OCI-LY7 (cell line): ENCODE measurements around the gene TNFSF13. TPM values are rescaled to one million over a fixed set of nuclear protein-coding genes. Genes with fewer than 3 reads are reported as not detected.

Experiments used
- BruUV-seq: library from RNA; stranded (reverse); fragments of 400-500 nt; replicated peaks from 2 replicates; lab custom pipeline; 2021; lab: Mats Ljungman, UMichigan
- CTCF ChIA-PET: fragments of 300-600 bp; sonication (Branson Sonifier 250); formaldehyde crosslinking; loops from one replicate; lab custom pipeline; 2022; ENCODE audit warnings: antibody characterized with exemption; ENCODE audit not compliant: unreplicated experiment; lab: Charles Lee
- POLR2A ChIA-PET: fragments of 300-600 bp; sonication (Branson Sonifier 250); formaldehyde crosslinking; loops from one replicate; lab custom pipeline; 2022; ENCODE audit warnings: antibody characterized with exemption; lab: Charles Lee
- DNase-seq: peaks from one replicate; pipeline ENCODE4 v3.0.0-alpha.2; 2015; ENCODE audit warnings: low spot score
- H2AFZ ChIP-seq: fragments of 200-600 bp; sonication (generic), shearing (Covaris generic); 2 replicates; pipeline ENCODE4 v1.6.1; 2014; ENCODE audit warnings: mild to moderate bottlenecking, antibody characterized with exemption, low read length, moderate library complexity
- H3K27ac ChIP-seq: fragments of 200-600 bp; sonication (generic); 2 replicates; pipeline ENCODE4 v1.5.1; 2014; ENCODE audit warnings: mixed run types, low read depth, mild to moderate bottlenecking, moderate library complexity, low read length, inconsistent platforms; ENCODE audit not compliant: poor library complexity, severe bottlenecking
- H3K36me3 ChIP-seq: fragments of 200-600 bp; sonication (generic); 2 replicates; pipeline ENCODE4 v1.6.1; 2014; ENCODE audit warnings: mild to moderate bottlenecking, antibody characterized with exemption, low read length, moderate library complexity, mixed read lengths; ENCODE audit not compliant: insufficient read depth
- H3K4me1 ChIP-seq: fragments of 200-600 bp; sonication (generic); 2 replicates; pipeline ENCODE4 v1.5.1; 2014; ENCODE audit warnings: mild to moderate bottlenecking, low read length; ENCODE audit not compliant: insufficient read depth, poor library complexity, severe bottlenecking
- H3K4me2 ChIP-seq: fragments of 200-600 bp; sonication (generic); 2 replicates; pipeline ENCODE4 v1.6.1; 2014; ENCODE audit warnings: mild to moderate bottlenecking, low read length
- H3K4me3 ChIP-seq: fragments of 200-600 bp; sonication (generic); 2 replicates; pipeline ENCODE4 v1.5.1; 2014; ENCODE audit warnings: mild to moderate bottlenecking, low read depth, low read length; ENCODE audit not compliant: poor library complexity, severe bottlenecking
- H3K79me2 ChIP-seq: fragments of 200-600 bp; sonication (generic); 2 replicates; pipeline ENCODE4 v1.6.1; 2016; ENCODE audit warnings: low read depth, mild to moderate bottlenecking, low read length, moderate library complexity, mixed read lengths; ENCODE audit not compliant: insufficient read depth
- H3K9me2 ChIP-seq: fragments of 200-600 bp; sonication (generic); 2 replicates; pipeline ENCODE4 v1.6.1; 2016; ENCODE audit warnings: mild to moderate bottlenecking, low read length, mixed read lengths; ENCODE audit not compliant: insufficient read depth
- H3K9me3 ChIP-seq: fragments of 200-600 bp; sonication (generic); 2 replicates; pipeline ENCODE4 v1.6.1; 2014; ENCODE audit warnings: mild to moderate bottlenecking, mixed run types, low read length, mixed read lengths
- H4K20me1 ChIP-seq: fragments of 200-600 bp; sonication (generic); 2 replicates; pipeline ENCODE4 v1.6.1; 2014; ENCODE audit warnings: mild to moderate bottlenecking, antibody characterized with exemption, low read length, moderate library complexity, mixed read lengths; ENCODE audit not compliant: insufficient read depth
- CTCF ChIP-seq: fragments of 200-600 bp; sonication (generic); conservative IDR thresholded peaks from 2 replicates; pipeline ENCODE4 v1.5.1; 2014; ENCODE audit warnings: mild to moderate bottlenecking, antibody characterized with exemption, low read length, moderate library complexity, mixed read lengths
- EZH2phosphoT487 ChIP-seq: fragments of 200-600 bp; sonication (generic); IDR thresholded peaks from 2 replicates; pipeline ENCODE4 v1.6.1; 2018; ENCODE audit warnings: low read depth, borderline replicate concordance, mild to moderate bottlenecking, mixed run types, antibody characterized with exemption, low read length, moderate library complexity, mixed read lengths
- intact Hi-C: fragments of 100-400 bp; cut with micrococcal nuclease; formaldehyde crosslinking; loops from one replicate; pipeline ENCODE4 v1.10.0; 2022; ENCODE audit not compliant: unreplicated experiment
- total RNA-seq, 2 experiments: library from RNA; depleted of rRNA in 1 of 2; stranded (reverse); fragments of >200 nt in 1 of 2; shearing (Covaris generic) in 1 of 2; gene quantifications; 2 replicates each; pipeline ENCODE4 v1.2.3, GENCODE V29; 2014 to 2022

TNFSF13 gene
- total RNA-seq, 2 experiments from 2014 or later: 0.98 to 6.0 TPM

GRCh38 chr17:7548585-7549400 lies 9.8 kb upstream of the TNFSF13 start, which contains the start of gene TNFSF12:
TNFSF12 (plus strand) TSS chr17:7549058; CDS start chr17:7549154, 96 bp downstream.
- no peaks in the 10 kb centered on the region for H4K20me1 ChIP-seq
- no peaks in the 10 kb centered on the region for H3K36me3 ChIP-seq
- H3K9me2 ChIP-seq: no peaks in the 10 kb centered on the region
- CTCF ChIA-PET: no interaction called here
- BruUV-seq: no TSS peak
- POLR2A ChIA-PET: interaction anchor here (2.0 kb wide), 1 partner anchor 12 kb away, joined by 9 read pairs; no protein-coding TSS in a partner anchor
- DNase-seq: no peak
- H3K9me3 ChIP-seq: no peaks in the 10 kb centered on the region
- no peak within 1 kb of the TSS for H3K4me2 ChIP-seq
- H2AFZ ChIP-seq: no peak within 1 kb of the TSS
- H3K4me1 ChIP-seq: peaks cover 14% of the 10 kb centered on the region
- intact Hi-C loops: no loop called here
- no peak within 1 kb of the TSS for H3K4me3 ChIP-seq
- H3K27ac ChIP-seq: no peak within 1 kb of the TSS
- TF ChIP-seq CTCF (no peak), EZH2phosphoT487 (no peak)
- no peaks in the 10 kb centered on the region for H3K79me2 ChIP-seq

- H3K4me1 ChIP-seq: peaks cover 14% of the 10 kb centered on the region
- CTCF ChIA-PET: no interaction called here
- TF ChIP-seq CTCF (no peak), EZH2phosphoT487 (no peak)
- no peaks in the 10 kb centered on the region for H3K9me3 ChIP-seq
- DNase-seq: no peak
- H3K4me2 ChIP-seq: no peak overlapping the region
- H3K4me3 ChIP-seq: no peak overlapping the region
- intact Hi-C loops: no loop called here
- H3K9me2 ChIP-seq: no peaks in the 10 kb centered on the region
- no peak overlapping the region for H3K27ac ChIP-seq
- BruUV-seq: no TSS peak
- H3K36me3 ChIP-seq: no peaks in the 10 kb centered on the region
- H2AFZ ChIP-seq: no peak overlapping the region
- POLR2A ChIA-PET: no interaction called here
- H3K79me2 ChIP-seq: no peaks in the 10 kb centered on the region
- H4K20me1 ChIP-seq: no peaks in the 10 kb centered on the region
Measured at GRCh38 chr17:7549401-7550055, 9.0 kb upstream of the TNFSF13 start.

GRCh38 chr17:7550344-7550743 lies 8.2 kb upstream of the TNFSF13 start:
- intact Hi-C loops: no loop called here
- POLR2A ChIA-PET: no interaction called here
- no peaks in the 10 kb centered on the region for H3K36me3 ChIP-seq
- no peaks in the 10 kb centered on the region for H3K79me2 ChIP-seq
- no peaks in the 10 kb centered on the region for H3K9me3 ChIP-seq
- BruUV-seq: no TSS peak
- no peaks in the 10 kb centered on the region for H4K20me1 ChIP-seq
- no peak overlapping the region for H3K4me2 ChIP-seq
- no peak overlapping the region for H2AFZ ChIP-seq
- CTCF ChIA-PET: no interaction called here
- H3K4me1 ChIP-seq: peaks cover 14% of the 10 kb centered on the region
- TF ChIP-seq EZH2phosphoT487 (no peak), CTCF (no peak)
- H3K27ac ChIP-seq: no peak overlapping the region
- H3K4me3 ChIP-seq: no peak overlapping the region
- H3K9me2 ChIP-seq: no peaks in the 10 kb centered on the region
- no peak for DNase-seq
